WTC11 (cell line): ENCODE results near the gene ARL10. TPM values are rescaled to one million over a fixed set of nuclear protein-coding genes. Genes with fewer than 3 reads are reported as not detected.
A peak's percentile ranks its signal among the peaks of the same experiment; 100 is the strongest.

Source experiments
- ATAC-seq: fragments of 200-7000 bp; cut with Tn5 transposase; 2 replicates; pipeline ENCODE4 v1.10.0; 2021; ENCODE audit warnings: mild to moderate bottlenecking, moderate library complexity
- CTCF ChIA-PET: fragments of 300-600 bp; sonication (Branson Sonifier 250); formaldehyde crosslinking; loops from one replicate; lab custom pipeline; 2021; ENCODE audit warnings: antibody characterized with exemption; lab: Charles Lee
- POLR2A ChIA-PET: fragments of 350-600 bp; sonication (Branson Sonifier 250); formaldehyde crosslinking; loops from one replicate; lab custom pipeline; 2021; ENCODE audit warnings: antibody characterized with exemption; lab: Charles Lee
- DNase-seq: peaks from one replicate; pipeline ENCODE4 v3.0.0; 2021; ENCODE audit warnings: low spot score
- H3K27ac Mint-ChIP-seq: 2 replicates; pipeline ENCODE4 v1.8.0; 2021; ENCODE audit warnings: mixed read lengths
- H3K27me3 Mint-ChIP-seq: 2 replicates; pipeline ENCODE4 v1.8.0; 2021; ENCODE audit warnings: low read depth, mild to moderate bottlenecking, moderate library complexity, mixed read lengths
- H3K36me3 Mint-ChIP-seq: 2 replicates; pipeline ENCODE4 v1.8.0; 2021; ENCODE audit warnings: mixed read lengths
- H3K4me1 Mint-ChIP-seq: 2 replicates; pipeline ENCODE4 v1.8.0; 2022; ENCODE audit warnings: mixed read lengths
- H3K4me3 Mint-ChIP-seq: 2 replicates; pipeline ENCODE4 v1.8.0; 2021; ENCODE audit warnings: mild to moderate bottlenecking, moderate library complexity, mixed read lengths
- H3K9me3 Mint-ChIP-seq: 2 replicates; pipeline ENCODE4 v1.8.0; 2021; ENCODE audit warnings: mixed read lengths
- ATF1 ChIP-seq: sonication (generic); formaldehyde crosslinking; IDR thresholded peaks from 2 replicates; pipeline ENCODE4 v1.8.1; 2023; ENCODE audit warnings: mild to moderate bottlenecking, moderate library complexity, missing genetic modification reagents
- JUN ChIP-seq: sonication (generic); formaldehyde crosslinking; IDR thresholded peaks from 2 replicates; pipeline ENCODE4 v1.8.0; 2023; ENCODE audit warnings: mild to moderate bottlenecking, missing genetic modification reagents
- KAT7 ChIP-seq: sonication (generic); formaldehyde crosslinking; IDR thresholded peaks from 2 replicates; pipeline ENCODE4 v1.8.1; 2023; ENCODE audit warnings: missing genetic modification reagents, mild to moderate bottlenecking, borderline replicate concordance
- NFYB ChIP-seq: sonication (generic); formaldehyde crosslinking; conservative IDR thresholded peaks from 2 replicates; pipeline ENCODE4 v1.8.0; 2022; ENCODE audit warnings: low read depth, missing genetic modification reagents
- NR3C1 ChIP-seq: sonication (generic); formaldehyde crosslinking; conservative IDR thresholded peaks from 2 replicates; pipeline ENCODE4 v1.8.1; 2023; ENCODE audit warnings: low read depth, mild to moderate bottlenecking, missing genetic modification reagents
- PRRX2 ChIP-seq: fragments of 250-450 bp; sonication (Bioruptor Pico); IDR thresholded peaks from 2 replicates; pipeline ENCODE4 v1.8.0; 2021; ENCODE audit warnings: mild to moderate bottlenecking
- RORB ChIP-seq: fragments of 250-450 bp; sonication (Bioruptor Pico); IDR thresholded peaks from 2 replicates; pipeline ENCODE4 v1.9.0; 2021; ENCODE audit warnings: mild to moderate bottlenecking
- SMAD4 ChIP-seq: sonication (generic); formaldehyde crosslinking; IDR thresholded peaks from 2 replicates; pipeline ENCODE4 v1.8.0; 2022; ENCODE audit warnings: mild to moderate bottlenecking, missing genetic modification reagents
- ZNF121 ChIP-seq: sonication (generic); formaldehyde crosslinking; IDR thresholded peaks from 2 replicates; pipeline ENCODE4 v1.8.0; 2023; ENCODE audit warnings: missing genetic modification reagents
- total RNA-seq: library from RNA; stranded (reverse); gene quantifications from 3 replicates; pipeline ENCODE4 v1.2.3, GENCODE V29; 2021
- TF ChIP-seq, protein P1 (sequence below): fragments of 250-450 bp; sonication (Bioruptor Pico); IDR thresholded peaks from 2 replicates; pipeline ENCODE4 v1.9.0; 2021; ENCODE audit warnings: mild to moderate bottlenecking
- TF ChIP-seq, protein P2 (sequence below): sonication (generic); formaldehyde crosslinking; IDR thresholded peaks from 2 replicates; pipeline ENCODE4 v1.8.1; 2022; ENCODE audit warnings: mild to moderate bottlenecking, missing genetic modification reagents, moderate library complexity, borderline replicate concordance
- TF ChIP-seq, protein P3 (sequence below): fragments of 250-450 bp; sonication (Bioruptor Pico); IDR thresholded peaks from 2 replicates; pipeline ENCODE4 v1.8.0; 2021; ENCODE audit warnings: mild to moderate bottlenecking
- TF ChIP-seq, protein P4 (sequence below): fragments of 250-450 bp; sonication (Bioruptor Pico); IDR thresholded peaks from 2 replicates; pipeline ENCODE4 v1.9.0; 2021; ENCODE audit warnings: mild to moderate bottlenecking
- TF ChIP-seq, protein P5 (sequence below): sonication (generic); formaldehyde crosslinking; IDR thresholded peaks from 2 replicates; pipeline ENCODE4 v1.8.1; 2023; ENCODE audit warnings: mild to moderate bottlenecking, moderate library complexity, missing genetic modification reagents
- TF ChIP-seq, protein P6 (sequence below): sonication (generic); formaldehyde crosslinking; IDR thresholded peaks from 2 replicates; pipeline ENCODE4 v1.8.0; 2022; ENCODE audit warnings: missing genetic modification reagents
- TF ChIP-seq, protein P7 (sequence below): sonication (generic); formaldehyde crosslinking; IDR thresholded peaks from 2 replicates; pipeline ENCODE4 v1.8.1; 2023; ENCODE audit warnings: mild to moderate bottlenecking, missing genetic modification reagents, moderate library complexity
- TF ChIP-seq, protein P8 (sequence below): sonication (generic); formaldehyde crosslinking; IDR thresholded peaks from 2 replicates; pipeline ENCODE4 v1.8.1; 2023; ENCODE audit warnings: mild to moderate bottlenecking, missing genetic modification reagents, borderline replicate concordance

Gene ARL10
- total RNA-seq, 1 experiment from 2014 or later: 6.8 TPM

DNA sequence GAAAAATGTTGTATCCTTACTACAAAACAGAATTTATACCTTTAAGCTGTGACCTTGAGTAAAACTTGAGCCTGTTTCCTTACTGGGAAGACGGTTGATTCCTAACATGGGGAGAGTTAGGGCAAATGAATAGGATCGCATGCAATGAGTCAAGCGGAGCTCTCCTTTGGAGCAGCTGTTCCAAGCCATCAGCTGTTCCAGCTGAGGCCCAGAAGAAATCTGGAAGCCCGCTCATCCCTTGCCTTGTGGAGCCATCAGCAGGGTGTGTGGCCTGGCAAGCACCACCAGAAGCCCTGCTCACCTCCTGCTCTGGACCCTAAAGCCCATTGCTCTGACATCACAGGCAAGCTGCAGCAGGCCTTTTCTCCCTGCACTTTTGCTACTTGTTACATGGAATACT is 11.8 kb upstream of the ARL10 start (continued):
- TF ChIP-seq NR3C1 (CRISPR knock-in tag) (no peak), ATF1 (CRISPR knock-in tag) (no peak)
- TF ChIP-seq, protein P1, sequence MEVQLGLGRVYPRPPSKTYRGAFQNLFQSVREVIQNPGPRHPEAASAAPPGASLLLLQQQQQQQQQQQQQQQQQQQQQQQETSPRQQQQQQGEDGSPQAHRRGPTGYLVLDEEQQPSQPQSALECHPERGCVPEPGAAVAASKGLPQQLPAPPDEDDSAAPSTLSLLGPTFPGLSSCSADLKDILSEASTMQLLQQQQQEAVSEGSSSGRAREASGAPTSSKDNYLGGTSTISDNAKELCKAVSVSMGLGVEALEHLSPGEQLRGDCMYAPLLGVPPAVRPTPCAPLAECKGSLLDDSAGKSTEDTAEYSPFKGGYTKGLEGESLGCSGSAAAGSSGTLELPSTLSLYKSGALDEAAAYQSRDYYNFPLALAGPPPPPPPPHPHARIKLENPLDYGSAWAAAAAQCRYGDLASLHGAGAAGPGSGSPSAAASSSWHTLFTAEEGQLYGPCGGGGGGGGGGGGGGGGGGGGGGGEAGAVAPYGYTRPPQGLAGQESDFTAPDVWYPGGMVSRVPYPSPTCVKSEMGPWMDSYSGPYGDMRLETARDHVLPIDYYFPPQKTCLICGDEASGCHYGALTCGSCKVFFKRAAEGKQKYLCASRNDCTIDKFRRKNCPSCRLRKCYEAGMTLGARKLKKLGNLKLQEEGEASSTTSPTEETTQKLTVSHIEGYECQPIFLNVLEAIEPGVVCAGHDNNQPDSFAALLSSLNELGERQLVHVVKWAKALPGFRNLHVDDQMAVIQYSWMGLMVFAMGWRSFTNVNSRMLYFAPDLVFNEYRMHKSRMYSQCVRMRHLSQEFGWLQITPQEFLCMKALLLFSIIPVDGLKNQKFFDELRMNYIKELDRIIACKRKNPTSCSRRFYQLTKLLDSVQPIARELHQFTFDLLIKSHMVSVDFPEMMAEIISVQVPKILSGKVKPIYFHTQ (CRISPR knock-in tag): no peak
- TF ChIP-seq, protein P2, sequence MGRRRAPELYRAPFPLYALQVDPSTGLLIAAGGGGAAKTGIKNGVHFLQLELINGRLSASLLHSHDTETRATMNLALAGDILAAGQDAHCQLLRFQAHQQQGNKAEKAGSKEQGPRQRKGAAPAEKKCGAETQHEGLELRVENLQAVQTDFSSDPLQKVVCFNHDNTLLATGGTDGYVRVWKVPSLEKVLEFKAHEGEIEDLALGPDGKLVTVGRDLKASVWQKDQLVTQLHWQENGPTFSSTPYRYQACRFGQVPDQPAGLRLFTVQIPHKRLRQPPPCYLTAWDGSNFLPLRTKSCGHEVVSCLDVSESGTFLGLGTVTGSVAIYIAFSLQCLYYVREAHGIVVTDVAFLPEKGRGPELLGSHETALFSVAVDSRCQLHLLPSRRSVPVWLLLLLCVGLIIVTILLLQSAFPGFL (CRISPR knock-in tag): no peak

DNA sequence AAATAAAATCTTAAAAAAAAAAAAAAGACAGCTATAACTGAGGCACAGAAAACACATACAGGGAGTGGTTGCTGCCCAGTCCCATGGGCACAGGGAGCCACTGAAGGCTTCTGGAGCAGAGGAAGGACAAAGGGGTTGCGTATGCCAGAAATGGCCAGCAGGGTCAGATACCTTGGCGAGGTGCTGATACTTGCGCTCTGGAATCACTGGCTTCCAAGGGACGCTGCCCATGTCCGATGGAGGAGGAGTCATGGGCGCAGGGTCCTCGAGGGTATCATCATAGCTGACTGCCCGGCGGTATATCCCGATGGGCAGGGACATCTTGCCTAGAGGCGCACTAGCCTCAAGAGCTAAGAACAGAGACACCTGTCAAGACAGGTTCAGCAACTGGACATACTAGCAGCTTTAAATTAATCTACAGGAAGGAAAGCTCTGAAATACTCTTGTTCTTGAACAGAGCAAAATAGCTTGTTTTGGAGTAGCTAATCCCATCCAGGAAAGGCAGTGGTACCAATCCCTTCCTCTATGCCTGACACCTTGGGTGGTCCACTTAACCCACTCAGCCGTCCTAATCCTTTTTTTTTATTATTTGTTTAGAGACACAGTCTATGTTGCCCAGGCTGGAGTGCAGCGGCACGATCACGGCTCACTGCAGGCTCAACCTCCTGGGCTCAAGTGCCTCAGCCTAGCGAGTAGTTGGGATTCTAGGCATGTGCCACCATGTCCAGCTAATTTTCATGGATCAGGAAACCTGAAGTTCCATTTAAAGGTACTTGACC is 9.7 kb upstream of the ARL10 start:
- H3K27ac Mint-ChIP-seq: no peak overlapping the region
- H3K4me3 Mint-ChIP-seq: no peak overlapping the region
- CTCF ChIA-PET: interaction anchor here (0.7 to 1.1 kb wide), 2 partner anchors 9 to 92 kb away, joined by 3 read pairs; partner anchors contain the start of gene FAF2
- H3K4me1 Mint-ChIP-seq: peaks cover 5% of the 10 kb centered on the region
- peaks cover 65% of the 10 kb centered on the region for H3K36me3 Mint-ChIP-seq
- no peaks in the 10 kb centered on the region for H3K27me3 Mint-ChIP-seq
- POLR2A ChIA-PET: no interaction called here
- no peaks in the 10 kb centered on the region for H3K9me3 Mint-ChIP-seq
- DNase-seq: peak; percentile 37
- peak; percentile 80 for ATAC-seq
- no peak for TF ChIP-seq RORB (CRISPR knock-in tag)
- TF ChIP-seq, protein P3, sequence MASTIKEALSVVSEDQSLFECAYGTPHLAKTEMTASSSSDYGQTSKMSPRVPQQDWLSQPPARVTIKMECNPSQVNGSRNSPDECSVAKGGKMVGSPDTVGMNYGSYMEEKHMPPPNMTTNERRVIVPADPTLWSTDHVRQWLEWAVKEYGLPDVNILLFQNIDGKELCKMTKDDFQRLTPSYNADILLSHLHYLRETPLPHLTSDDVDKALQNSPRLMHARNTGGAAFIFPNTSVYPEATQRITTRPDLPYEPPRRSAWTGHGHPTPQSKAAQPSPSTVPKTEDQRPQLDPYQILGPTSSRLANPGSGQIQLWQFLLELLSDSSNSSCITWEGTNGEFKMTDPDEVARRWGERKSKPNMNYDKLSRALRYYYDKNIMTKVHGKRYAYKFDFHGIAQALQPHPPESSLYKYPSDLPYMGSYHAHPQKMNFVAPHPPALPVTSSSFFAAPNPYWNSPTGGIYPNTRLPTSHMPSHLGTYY (CRISPR knock-in tag): no peak
- no peak for TF ChIP-seq JUN (CRISPR knock-in tag)
- TF ChIP-seq KAT7 (CRISPR knock-in tag): no peak
- TF ChIP-seq PRRX2: no peak
- TF ChIP-seq, protein P4, sequence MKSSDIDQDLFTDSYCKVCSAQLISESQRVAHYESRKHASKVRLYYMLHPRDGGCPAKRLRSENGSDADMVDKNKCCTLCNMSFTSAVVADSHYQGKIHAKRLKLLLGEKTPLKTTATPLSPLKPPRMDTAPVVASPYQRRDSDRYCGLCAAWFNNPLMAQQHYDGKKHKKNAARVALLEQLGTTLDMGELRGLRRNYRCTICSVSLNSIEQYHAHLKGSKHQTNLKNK (CRISPR knock-in tag): no peak
- TF ChIP-seq, protein P2 (CRISPR knock-in tag): no peak
- TF ChIP-seq SMAD4 (CRISPR knock-in tag): no peak
- TF ChIP-seq, protein P5, sequence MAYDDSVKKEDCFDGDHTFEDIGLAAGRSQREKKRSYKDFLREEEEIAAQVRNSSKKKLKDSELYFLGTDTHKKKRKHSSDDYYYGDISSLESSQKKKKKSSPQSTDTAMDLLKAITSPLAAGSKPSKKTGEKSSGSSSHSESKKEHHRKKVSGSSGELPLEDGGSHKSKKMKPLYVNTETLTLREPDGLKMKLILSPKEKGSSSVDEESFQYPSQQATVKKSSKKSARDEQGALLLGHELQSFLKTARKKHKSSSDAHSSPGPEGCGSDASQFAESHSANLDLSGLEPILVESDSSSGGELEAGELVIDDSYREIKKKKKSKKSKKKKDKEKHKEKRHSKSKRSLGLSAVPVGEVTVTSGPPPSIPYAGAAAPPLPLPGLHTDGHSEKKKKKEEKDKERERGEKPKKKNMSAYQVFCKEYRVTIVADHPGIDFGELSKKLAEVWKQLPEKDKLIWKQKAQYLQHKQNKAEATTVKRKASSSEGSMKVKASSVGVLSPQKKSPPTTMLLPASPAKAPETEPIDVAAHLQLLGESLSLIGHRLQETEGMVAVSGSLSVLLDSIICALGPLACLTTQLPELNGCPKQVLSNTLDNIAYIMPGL (CRISPR knock-in tag): no peak
- TF ChIP-seq, protein P6, sequence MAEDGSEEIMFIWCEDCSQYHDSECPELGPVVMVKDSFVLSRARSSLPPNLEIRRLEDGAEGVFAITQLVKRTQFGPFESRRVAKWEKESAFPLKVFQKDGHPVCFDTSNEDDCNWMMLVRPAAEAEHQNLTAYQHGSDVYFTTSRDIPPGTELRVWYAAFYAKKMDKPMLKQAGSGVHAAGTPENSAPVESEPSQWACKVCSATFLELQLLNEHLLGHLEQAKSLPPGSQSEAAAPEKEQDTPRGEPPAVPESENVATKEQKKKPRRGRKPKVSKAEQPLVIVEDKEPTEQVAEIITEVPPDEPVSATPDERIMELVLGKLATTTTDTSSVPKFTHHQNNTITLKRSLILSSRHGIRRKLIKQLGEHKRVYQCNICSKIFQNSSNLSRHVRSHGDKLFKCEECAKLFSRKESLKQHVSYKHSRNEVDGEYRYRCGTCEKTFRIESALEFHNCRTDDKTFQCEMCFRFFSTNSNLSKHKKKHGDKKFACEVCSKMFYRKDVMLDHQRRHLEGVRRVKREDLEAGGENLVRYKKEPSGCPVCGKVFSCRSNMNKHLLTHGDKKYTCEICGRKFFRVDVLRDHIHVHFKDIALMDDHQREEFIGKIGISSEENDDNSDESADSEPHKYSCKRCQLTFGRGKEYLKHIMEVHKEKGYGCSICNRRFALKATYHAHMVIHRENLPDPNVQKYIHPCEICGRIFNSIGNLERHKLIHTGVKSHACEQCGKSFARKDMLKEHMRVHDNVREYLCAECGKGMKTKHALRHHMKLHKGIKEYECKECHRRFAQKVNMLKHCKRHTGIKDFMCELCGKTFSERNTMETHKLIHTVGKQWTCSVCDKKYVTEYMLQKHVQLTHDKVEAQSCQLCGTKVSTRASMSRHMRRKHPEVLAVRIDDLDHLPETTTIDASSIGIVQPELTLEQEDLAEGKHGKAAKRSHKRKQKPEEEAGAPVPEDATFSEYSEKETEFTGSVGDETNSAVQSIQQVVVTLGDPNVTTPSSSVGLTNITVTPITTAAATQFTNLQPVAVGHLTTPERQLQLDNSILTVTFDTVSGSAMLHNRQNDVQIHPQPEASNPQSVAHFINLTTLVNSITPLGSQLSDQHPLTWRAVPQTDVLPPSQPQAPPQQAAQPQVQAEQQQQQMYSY (CRISPR knock-in tag): no peak
- TF ChIP-seq, protein P7, sequence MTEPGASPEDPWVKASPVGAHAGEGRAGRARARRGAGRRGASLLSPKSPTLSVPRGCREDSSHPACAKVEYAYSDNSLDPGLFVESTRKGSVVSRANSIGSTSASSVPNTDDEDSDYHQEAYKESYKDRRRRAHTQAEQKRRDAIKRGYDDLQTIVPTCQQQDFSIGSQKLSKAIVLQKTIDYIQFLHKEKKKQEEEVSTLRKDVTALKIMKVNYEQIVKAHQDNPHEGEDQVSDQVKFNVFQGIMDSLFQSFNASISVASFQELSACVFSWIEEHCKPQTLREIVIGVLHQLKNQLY (CRISPR knock-in tag): no peak
- TF ChIP-seq, protein P8, sequence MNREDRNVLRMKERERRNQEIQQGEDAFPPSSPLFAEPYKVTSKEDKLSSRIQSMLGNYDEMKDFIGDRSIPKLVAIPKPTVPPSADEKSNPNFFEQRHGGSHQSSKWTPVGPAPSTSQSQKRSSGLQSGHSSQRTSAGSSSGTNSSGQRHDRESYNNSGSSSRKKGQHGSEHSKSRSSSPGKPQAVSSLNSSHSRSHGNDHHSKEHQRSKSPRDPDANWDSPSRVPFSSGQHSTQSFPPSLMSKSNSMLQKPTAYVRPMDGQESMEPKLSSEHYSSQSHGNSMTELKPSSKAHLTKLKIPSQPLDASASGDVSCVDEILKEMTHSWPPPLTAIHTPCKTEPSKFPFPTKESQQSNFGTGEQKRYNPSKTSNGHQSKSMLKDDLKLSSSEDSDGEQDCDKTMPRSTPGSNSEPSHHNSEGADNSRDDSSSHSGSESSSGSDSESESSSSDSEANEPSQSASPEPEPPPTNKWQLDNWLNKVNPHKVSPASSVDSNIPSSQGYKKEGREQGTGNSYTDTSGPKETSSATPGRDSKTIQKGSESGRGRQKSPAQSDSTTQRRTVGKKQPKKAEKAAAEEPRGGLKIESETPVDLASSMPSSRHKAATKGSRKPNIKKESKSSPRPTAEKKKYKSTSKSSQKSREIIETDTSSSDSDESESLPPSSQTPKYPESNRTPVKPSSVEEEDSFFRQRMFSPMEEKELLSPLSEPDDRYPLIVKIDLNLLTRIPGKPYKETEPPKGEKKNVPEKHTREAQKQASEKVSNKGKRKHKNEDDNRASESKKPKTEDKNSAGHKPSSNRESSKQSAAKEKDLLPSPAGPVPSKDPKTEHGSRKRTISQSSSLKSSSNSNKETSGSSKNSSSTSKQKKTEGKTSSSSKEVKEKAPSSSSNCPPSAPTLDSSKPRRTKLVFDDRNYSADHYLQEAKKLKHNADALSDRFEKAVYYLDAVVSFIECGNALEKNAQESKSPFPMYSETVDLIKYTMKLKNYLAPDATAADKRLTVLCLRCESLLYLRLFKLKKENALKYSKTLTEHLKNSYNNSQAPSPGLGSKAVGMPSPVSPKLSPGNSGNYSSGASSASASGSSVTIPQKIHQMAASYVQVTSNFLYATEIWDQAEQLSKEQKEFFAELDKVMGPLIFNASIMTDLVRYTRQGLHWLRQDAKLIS (CRISPR knock-in tag): no peak
- TF ChIP-seq NFYB: no peak
- TF ChIP-seq ZNF121: no peak
